HuH-7 (cell line): Measurements from ENCODE around the gene FLYWCH2.
A peak's percentile ranks its signal among the peaks of the same experiment; 100 is the strongest.
"Not testable (repeated sequence)": the region's sequence is repeated elsewhere in the genome, so short reads cannot be mapped to it uniquely, and the experiment has no call there.

Experiments
- DNase-seq: peaks from one replicate; pipeline ENCODE4 v3.0.0; 2011; ENCODE audit warnings: low spot score

FLYWCH2 gene

DNA sequence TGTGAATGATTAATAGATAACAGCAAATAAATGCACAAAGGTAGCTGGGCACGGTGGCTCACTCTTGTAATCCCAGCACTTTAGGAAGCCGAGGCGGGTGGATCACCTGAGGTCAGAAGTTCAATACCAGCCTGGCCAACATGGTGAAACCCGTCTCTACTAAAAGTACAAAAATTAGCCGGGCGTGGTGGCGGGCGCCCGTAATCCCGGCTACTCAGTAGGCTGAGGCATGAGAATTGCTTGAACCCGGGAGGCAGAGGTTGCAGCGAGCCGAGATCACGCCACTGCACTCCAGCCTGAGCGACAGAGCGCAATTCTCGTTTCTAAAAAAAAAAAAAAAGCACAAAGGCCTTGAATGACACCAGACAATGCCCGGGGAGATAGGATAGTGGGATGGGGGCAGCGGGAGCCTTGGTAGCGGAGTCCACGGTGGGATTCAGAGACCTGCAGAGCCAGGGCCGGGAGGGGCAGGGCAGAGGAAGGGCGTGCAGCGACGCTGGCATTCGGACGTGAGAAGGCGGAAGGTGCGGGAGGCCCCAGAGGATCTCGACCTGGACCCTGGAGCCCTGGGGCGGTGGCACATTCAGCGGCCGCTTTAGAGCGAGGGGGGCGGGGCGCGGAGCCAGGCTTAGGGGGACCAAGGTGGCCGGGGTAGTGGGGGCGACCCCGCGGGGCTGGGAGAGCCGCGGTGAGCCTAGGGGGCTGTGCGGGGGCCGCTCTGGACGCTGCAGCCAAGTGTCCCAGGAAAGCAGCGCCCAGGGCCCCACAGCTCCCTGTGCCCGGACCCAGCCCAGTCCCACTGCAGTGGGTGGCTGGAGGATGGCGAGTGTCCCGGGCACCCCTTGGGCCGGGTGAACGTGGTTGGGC is 999 bp upstream of the FLYWCH2 start:
- DNase-seq: no peak

DNA sequence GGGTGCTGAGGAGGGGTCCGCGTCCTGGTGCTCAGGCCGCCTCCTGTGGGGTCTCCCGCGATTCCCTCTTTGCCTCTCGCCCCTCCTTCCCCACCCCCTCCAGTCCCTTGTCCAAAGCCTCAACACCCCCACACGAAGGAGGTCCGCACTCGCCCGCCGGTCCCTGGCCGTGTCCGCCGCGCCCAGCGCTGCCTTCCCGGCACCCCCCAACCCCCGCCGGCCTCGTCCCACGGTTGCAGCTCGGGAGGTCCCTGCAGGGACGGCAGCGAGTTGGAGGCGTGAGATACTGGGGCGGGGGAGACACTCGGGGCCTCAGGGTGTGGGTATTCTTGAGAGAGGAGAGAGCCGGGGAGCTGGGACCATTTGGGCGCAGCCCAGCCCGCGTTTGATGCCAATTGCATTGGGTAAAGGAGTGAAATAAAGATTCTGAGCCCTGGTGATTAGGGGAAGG is 468 bp downstream of the FLYWCH2 start:
- no peak for DNase-seq

- no peak for DNase-seq
Observed at GRCh38 chr16:2884041-2884451, 1.0 kb downstream of the FLYWCH2 start.

GRCh38 chr16:2894231-2894630 is 11.2 kb downstream of the FLYWCH2 start:
- DNase-seq: no peak

DNA sequence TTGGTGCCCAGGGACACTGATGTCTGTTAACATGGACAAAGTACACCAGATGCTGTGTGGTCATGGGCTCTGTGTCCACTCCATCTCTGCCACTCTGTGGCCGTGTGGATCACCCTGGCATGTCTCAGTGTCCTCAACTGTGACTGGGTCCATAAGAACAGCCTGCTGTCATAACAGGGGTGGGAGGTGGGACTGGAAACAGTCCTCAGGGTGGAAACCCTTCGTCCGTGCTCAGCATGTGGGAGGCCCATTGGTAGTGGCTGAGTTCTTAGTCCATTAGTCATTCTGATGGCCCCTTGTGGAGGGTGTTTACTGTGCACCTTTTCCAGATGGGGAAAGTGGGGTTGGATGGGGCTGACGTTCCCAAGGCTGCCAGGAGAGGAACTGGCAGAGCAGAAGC is 12.8 kb downstream of the FLYWCH2 start:
- DNase-seq: no peak

DNA sequence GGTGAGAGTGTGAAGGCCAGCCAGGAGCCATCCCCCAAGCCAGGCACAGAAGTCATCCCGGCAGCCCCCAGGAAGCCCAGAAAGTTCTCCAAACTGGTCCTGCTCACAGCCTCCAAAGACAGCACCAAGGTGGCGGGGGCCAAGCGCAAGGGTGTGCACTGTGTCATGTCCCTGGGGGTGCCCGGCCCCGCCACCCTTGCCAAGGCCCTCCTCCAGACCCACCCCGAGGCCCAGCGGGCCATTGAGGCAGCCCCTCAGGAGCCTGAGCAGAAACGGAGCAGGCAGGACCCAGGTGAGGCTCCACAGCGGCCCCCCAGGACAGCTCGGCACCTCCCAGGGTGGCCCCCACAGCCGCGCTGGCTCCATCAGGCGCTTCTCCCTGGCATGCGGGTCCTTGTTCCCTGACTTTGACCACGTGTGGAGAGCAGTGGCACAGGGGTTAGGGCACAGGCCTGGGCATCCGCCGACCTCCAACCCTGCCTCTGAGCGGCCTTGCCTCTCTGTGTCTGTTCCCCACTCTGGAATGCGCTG is 13.5 kb downstream of the FLYWCH2 start:
- no peak for DNase-seq

DNA sequence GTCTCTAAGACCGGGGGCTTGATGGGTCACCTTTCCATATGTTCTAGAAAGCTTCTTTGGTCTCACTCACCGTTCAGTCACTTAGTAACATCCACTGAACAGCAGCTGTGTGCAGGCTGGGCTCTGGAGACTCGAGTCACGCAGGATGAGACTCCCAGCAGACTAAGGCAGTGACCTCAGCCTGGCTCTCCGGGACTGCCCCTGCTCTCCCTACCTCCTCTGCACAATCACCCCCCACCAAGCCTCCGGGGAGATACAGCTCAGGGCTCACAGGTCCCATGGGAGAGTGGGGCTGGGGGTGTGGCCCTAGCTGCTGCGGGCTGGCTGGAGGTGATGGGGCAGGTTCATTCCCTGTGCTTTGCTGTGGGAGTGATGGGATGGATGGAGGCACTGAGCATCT is 14.1 kb downstream of the FLYWCH2 start:
- DNase-seq: no peak

GRCh38 chr16:2898831-2899563 is 16.0 kb downstream of the FLYWCH2 start:
- DNase-seq: peak; percentile 77

GRCh38 chr16:2899564-2900072 is 16.6 kb downstream of the FLYWCH2 start:
- no peak for DNase-seq

DNA sequence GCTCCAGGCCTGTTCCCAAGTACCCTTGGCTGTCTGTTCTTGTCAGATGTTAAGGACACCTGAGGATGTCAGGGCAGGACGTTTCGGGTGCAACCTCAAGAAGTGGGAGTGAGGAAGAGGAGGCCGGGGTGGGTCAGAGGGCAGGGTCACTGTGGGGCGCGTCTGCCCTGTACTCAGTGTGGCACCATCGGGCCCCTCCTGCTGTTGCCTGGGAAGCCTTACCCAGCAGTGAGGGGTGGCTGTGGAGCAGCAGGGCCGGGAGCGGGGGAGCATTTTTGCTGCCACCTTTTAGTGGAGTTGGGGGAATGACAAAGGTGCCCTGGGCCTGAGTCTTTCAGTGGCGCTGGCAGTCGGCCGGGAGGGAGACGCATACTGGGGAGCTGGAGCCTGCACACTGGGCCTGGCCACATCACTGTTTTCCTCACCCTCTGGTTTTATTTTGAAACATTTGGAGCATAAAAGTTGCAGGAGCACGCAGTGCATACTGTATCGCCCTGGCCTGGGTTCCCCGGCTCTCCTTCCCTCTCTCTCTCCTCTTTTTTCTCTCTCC is 17.6 kb downstream of the FLYWCH2 start:
- no peak for DNase-seq

GRCh38 chr16:2902337-2903130 is 19.5 kb downstream of the FLYWCH2 start:
- no peak for DNase-seq

- DNase-seq: peak; percentile 79
Observed at GRCh38 chr16:2904100-2904921, 21.3 kb downstream of the FLYWCH2 start.

DNA sequence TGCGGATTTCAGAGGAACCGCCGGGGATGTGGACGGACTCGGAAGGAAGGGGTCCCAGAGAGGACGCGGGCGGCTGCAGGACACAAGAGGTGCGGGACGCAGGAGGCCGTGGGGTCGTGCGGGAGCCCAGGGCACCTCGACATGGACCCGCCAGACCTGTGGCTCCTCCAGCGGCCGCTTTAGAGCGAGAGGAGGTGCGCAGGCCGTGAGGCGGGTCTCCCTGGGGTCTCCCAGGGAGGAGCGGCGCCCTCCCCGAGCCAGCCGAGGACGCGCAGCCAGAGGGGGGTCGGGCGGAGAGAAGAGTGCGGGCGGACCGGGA is 21.9 kb downstream of the FLYWCH2 start:
- DNase-seq: no peak

DNA sequence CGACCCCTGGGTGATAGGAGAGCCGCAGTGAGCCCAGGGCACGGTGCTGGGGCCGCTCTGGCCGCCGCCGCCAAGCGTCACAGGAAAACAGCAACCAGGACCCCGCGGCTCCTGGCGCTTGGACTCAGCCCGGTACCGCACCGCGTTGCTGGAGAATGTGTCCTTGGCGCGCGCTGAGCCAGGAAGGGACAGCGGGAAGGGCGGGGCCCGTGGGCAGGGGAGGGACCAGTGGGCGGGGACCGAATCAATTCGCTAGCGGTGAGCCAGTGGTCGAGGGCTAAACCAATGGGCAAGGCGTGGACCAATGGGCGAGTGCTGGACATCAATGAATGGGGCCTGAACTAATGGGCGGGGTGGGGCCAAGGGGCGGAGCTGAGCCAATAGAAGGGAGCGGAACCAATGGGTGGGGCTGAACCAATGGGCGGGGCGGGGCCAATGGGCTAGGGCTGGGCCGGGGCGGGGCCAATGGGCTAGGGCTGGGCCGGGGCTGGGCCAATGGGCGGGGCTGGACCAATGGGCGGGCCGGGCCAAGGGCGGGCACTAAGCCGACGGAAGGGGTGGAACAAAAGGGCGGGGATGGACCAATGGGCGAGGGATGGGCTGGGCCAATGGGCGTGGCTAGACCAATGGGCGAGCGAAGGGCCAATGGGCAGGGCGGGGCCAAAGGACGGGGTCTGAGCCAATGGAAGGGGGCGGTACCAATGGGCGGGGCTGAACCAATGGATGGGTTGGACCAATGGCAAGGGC is 22.4 kb downstream of the FLYWCH2 start:
- peak; percentile 94 for DNase-seq

DNA sequence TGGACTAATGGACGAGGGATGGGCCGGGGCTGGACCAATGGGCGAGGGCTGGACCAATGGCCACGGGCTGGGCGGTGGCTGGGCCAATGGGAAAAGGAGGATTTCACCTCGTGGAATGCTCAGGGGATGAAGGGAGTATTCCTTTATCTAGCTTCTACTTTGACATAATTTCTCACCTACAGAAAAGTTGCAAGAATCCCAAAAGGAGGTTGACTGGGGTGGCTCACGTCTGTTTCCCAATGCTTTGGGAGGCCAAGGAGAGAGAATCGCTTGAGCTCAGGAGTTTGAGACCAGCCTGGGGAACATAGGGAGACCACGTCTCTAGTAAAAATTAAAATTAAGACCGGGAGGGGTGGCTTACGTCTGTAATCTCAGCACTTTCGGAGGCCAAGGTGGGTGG is 23.0 kb downstream of the FLYWCH2 start:
- no peak for DNase-seq

GRCh38 chr16:2907084-2907753 is 24.2 kb downstream of the FLYWCH2 start:
- DNase-seq: not testable (repeated sequence)

DNA sequence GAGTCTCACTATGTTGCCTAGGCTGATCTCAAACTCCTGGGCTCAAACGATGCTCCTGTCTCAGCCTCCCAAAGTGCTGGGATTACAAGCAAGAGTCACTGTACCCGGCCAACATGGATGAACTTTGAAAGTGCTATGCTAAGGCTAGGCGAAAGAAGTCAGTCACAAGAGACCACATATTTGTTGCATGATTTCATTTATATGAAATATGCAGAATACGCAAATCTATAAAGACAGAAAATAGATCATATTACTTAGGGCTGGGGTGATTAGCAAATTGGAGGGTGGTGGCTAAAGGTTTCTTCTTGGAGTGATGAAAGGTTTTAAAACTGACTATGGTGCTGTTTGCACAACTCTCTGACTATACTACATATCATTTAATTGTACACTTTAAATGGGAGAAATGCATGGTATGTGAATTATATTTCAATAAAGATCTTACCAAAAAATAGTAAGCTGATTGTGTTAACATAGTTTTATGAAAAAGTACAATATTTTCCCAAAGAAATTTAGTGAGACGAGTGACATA is 27.5 kb downstream of the FLYWCH2 start:
- DNase-seq: no peak

GRCh38 chr16:2911638-2912329 is 28.8 kb downstream of the FLYWCH2 start, which contains the start of gene FLYWCH1:
FLYWCH1 (plus strand) TSS chr16:2911931; CDS start chr16:2929686, 17,755 bp downstream.
- DNase-seq: peak; percentile 91
